T47D (cell line): Measurements from ENCODE around the gene MANEA.
A peak's percentile ranks its signal among the peaks of the same experiment; 100 is the strongest.
"Not testable (repeated sequence)": the region's sequence is repeated elsewhere in the genome, so short reads cannot be mapped to it uniquely, and the experiment has no call there.

Source experiments
- DNase-seq, 2 experiments: peaks; one replicate each; pipeline versions ENCODE4 v3.0.0 to v3.0.0-alpha.2; 2011 to 2012; ENCODE audit warnings: low read depth in 1 of 2, low spot score in 1 of 2
- JUND ChIP-seq: IDR thresholded peaks from 2 replicates; pipeline ENCODE4 v1.6.1; 2012; ENCODE audit warnings: low read depth
- in situ Hi-C: cut with HindIII; loops from 2 replicates; pipeline ENCODE4 v1.10.0; 2016; ENCODE audit warnings: low sequenced_read_pairs, low pct_unique_long_range_greater_than_20kb

MANEA gene

GRCh38 chr6:95569560-95569959 lies 7.8 kb upstream of the MANEA start:
- TF ChIP-seq JUND = no peak
- in situ Hi-C loops = no loop called here
- no peak for DNase-seq

- in situ Hi-C loops = no loop called here
- DNase-seq = no peak
- no peak for TF ChIP-seq JUND
Measured at GRCh38 chr6:95572098-95572497, 5.2 kb upstream of the MANEA start.

GRCh38 chr6:95574811-95575210 lies 2.5 kb upstream of the MANEA start:
- TF ChIP-seq JUND = no peak
- DNase-seq = no peak
- in situ Hi-C loops = no loop called here

GRCh38 chr6:95576218-95576997 lies 927 bp upstream of the MANEA start:
- no peak for TF ChIP-seq JUND
- in situ Hi-C loops = no loop called here
- no peak for DNase-seq

GRCh38 chr6:95576998-95577303 lies 384 bp upstream of the MANEA start:
- no peak for TF ChIP-seq JUND
- DNase-seq = no peak
- in situ Hi-C loops = no loop called here

GRCh38 chr6:95578106-95578410 lies 723 bp downstream of the MANEA start:
- DNase-seq = no peak
- TF ChIP-seq JUND = no peak
- in situ Hi-C loops = no loop called here

GRCh38 chr6:95581073-95581472 lies 3.7 kb downstream of the MANEA start:
- in situ Hi-C loops = no loop called here
- no peak for DNase-seq

GRCh38 chr6:95584226-95584625 lies 6.9 kb downstream of the MANEA start:
- in situ Hi-C loops, DNase-seq: not testable (repeated sequence)

More at GRCh38 chr6:95581073-95581472, 3.7 kb downstream of the MANEA start:
- no peak for TF ChIP-seq JUND

GRCh38 chr6:95587989-95588388 lies 10.7 kb downstream of the MANEA start:
- no peak for TF ChIP-seq JUND
- DNase-seq = no peak
- in situ Hi-C loops = no loop called here

- TF ChIP-seq JUND = no peak
- DNase-seq = no peak
- in situ Hi-C loops = no loop called here
Measured at GRCh38 chr6:95589067-95589466, 11.7 kb downstream of the MANEA start.

GRCh38 chr6:95589826-95590570 lies 12.7 kb downstream of the MANEA start:
- TF ChIP-seq JUND = no peak
- in situ Hi-C loops = no loop called here
- no peak for DNase-seq

GRCh38 chr6:95593025-95593424 lies 15.7 kb downstream of the MANEA start:
- DNase-seq = no peak
- TF ChIP-seq JUND = no peak
- in situ Hi-C loops = no loop called here

- in situ Hi-C loops = no loop called here
- no peak for TF ChIP-seq JUND
- peak in 1 of 2 experiments; percentile 24 for DNase-seq
Measured at GRCh38 chr6:95596021-95596420, 18.7 kb downstream of the MANEA start.

GRCh38 chr6:95599706-95600105 lies 22.4 kb downstream of the MANEA start:
- in situ Hi-C loops = no loop called here
- DNase-seq = no peak
- TF ChIP-seq JUND = no peak
